Mucosa of descending colon (tissue), 3 donors: ENCODE measurements around the gene RIN3. TPM values are rescaled to one million over a fixed set of nuclear protein-coding genes. Genes with fewer than 3 reads are reported as not detected.
A peak's percentile ranks its signal among the peaks of the same experiment; 100 is the strongest.

Source experiments
- ATAC-seq: fragments of 200-7000 bp; cut with Tn5 transposase; one replicate; pipeline ENCODE4 v1.9.1; 2020; ENCODE audit warnings: mild to moderate bottlenecking, moderate library complexity
- DNase-seq, 3 donors: peaks; one replicate each; pipeline ENCODE4 v3.0.0-alpha.2; 2020
- H3K36me3 ChIP-seq: fragments of 200-600 bp; one replicate; pipeline ENCODE4 v1.8.0; 2021; ENCODE audit warnings: low read depth, mild to moderate bottlenecking
- H3K4me1 ChIP-seq: fragments of 200-600 bp; one replicate; pipeline ENCODE4 v1.8.0; 2021; ENCODE audit warnings: low read depth, mild to moderate bottlenecking
- H3K4me3 ChIP-seq: fragments of 200-600 bp; one replicate; pipeline ENCODE4 v1.8.0; 2021; ENCODE audit warnings: mild to moderate bottlenecking
- H3K9me3 ChIP-seq: fragments of 200-600 bp; one replicate; pipeline ENCODE4 v1.8.0; 2021; ENCODE audit warnings: mild to moderate bottlenecking
- intact Hi-C, 2 donors: fragments of 100-400 bp; cut with DNase I in 1 of 2; cut with micrococcal nuclease in 1 of 2; formaldehyde crosslinking; loops; one replicate each; pipeline versions ENCODE4 v1.11.0 to v1.11.1; 2022; cut with DNase I, micrococcal nuclease
- total RNA-seq, 3 donors: library from RNA; stranded (reverse); fragmentation: NEBNext Ultra II Directional in 2 of 3; extraction: Animal tissue kit (Norgen Biotek cat#: 25700) in 2 of 3; gene quantifications; one replicate each; pipeline versions ENCODE4 v1.2.1 to v1.2.4, GENCODE V29; 2021 to 2023
- TF ChIP-seq, protein P1 (sequence below): fragments of 200-600 bp; IDR thresholded peaks from one replicate; pipeline ENCODE4 v1.8.0; 2022; ENCODE audit warnings: antibody characterized with exemption, mild to moderate bottlenecking
- donor health status: DM: no; HTN: no; CAD: no; lungs with moderate emphysema.
- donor health status: DM: no; HTN: no; CAD: no.
- donor health status: DM: no; HTN: yes; CAD: no.

The RIN3 gene
- total RNA-seq, 3 donors from 2014 or later: 26.2 to 51.0 (median 32.9) TPM

DNA sequence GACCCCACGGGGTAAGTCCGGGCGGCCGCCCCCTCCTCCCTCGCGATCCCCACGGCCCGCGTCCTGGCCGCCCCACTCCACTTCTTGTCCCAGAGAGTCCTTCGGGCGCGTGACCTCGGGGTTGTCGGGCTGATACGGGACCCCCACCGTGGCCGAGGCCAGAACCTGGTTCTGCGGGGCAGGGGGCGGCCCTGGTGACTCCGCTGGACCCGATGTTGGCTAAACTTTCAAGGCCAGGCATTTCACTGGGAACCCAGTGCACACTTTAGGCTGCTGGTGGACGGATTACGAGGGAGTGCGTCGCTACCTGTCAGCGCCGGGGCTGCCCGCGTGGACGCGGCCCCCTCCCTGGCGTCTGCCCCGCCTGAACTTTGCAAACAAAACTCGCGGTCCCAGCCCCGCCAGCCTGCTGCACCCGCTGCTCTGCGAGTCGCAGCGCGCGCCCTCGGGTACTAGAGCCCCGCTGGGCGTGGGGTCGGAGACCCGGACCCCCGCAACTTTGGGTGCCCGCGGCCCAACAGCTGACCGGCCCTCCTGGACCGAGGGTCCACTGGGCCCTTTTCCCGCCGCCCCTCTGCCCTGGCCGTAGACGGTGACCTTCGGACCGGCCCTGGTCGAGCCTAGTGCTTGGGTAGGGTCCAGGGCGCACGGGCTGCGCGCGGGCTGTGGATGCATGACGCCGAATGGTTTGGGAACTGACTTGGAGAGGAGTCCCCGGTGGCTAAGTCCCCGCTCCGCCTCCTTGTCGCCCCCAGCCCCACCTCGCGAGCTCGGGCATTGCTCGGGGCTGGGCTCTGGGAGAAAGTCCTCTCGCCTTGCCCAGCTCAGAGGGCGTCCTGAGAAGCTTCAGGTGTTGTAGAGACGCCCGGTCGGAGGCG lies 624 bp downstream of the RIN3 start:
- ATAC-seq (peak; percentile 69), DNase-seq (peak; percentile 58 to 76 (median 70))
- Histone ChIP-seq H3K4me1 (peaks cover 5% of the 10 kb centered on the region), H3K36me3 (no peaks in the 10 kb centered on the region), H3K4me3 (peak overlapping the region; percentile 54), H3K9me3 (no peaks in the 10 kb centered on the region)
- TF ChIP-seq, protein P1, sequence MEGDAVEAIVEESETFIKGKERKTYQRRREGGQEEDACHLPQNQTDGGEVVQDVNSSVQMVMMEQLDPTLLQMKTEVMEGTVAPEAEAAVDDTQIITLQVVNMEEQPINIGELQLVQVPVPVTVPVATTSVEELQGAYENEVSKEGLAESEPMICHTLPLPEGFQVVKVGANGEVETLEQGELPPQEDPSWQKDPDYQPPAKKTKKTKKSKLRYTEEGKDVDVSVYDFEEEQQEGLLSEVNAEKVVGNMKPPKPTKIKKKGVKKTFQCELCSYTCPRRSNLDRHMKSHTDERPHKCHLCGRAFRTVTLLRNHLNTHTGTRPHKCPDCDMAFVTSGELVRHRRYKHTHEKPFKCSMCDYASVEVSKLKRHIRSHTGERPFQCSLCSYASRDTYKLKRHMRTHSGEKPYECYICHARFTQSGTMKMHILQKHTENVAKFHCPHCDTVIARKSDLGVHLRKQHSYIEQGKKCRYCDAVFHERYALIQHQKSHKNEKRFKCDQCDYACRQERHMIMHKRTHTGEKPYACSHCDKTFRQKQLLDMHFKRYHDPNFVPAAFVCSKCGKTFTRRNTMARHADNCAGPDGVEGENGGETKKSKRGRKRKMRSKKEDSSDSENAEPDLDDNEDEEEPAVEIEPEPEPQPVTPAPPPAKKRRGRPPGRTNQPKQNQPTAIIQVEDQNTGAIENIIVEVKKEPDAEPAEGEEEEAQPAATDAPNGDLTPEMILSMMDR: no peak
- intact Hi-C loops: no loop called here

- Histone ChIP-seq H3K36me3 (no peaks in the 10 kb centered on the region), H3K4me3 (no peak overlapping the region), H3K9me3 (no peaks in the 10 kb centered on the region), H3K4me1 (peaks cover 5% of the 10 kb centered on the region)
- DNase-seq (peak in 1 of 3 donors; percentile 31), ATAC-seq (peak; percentile 2)
- intact Hi-C loops: no loop called here
- TF ChIP-seq, protein P1: no peak
These were observed 1.4 kb downstream of the RIN3 start for GRCh38 chr14:92514844-92515514.

- H3K36me3 ChIP-seq: no peaks in the 10 kb centered on the region
- intact Hi-C loops: no loop called here
- DNase-seq (peak in 2 of 3 donors; percentile 20 to 38), ATAC-seq (no peak)
- H3K4me3 ChIP-seq: no peak overlapping the region
- no peaks in the 10 kb centered on the region for H3K9me3 ChIP-seq
- TF ChIP-seq, protein P1: no peak
- peaks cover 5% of the 10 kb centered on the region for H3K4me1 ChIP-seq
These were observed 2.2 kb downstream of the RIN3 start for GRCh38 chr14:92515546-92516343.

DNA sequence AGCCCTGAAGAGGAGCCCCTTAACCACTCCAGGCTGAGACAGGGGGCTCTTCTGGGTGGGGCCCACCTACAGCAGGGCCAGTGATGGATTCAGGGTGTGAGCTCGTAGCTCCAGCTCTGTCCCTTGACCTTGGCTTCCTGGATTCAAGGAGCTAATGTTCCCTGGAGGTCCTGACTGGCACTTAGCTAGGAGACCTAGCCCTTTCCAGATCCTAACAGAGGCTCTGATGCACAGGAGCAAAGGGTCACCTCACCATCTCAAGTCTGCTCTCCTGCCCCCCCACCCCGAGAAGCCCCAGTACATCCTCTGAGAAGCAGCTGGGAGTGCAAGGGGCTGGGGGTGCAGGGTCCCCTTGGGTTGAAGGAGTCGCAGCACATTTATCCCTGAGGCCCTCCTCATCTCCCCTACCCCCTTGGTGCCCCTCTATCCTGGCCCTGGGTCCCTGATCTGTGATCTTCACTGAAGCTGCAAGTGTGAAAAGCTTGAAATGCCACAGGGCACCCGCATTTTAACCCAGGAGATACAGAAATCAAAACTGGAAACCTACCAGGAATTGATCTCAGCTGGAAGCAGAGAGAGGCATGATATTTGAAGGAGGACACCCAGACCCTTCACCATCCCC lies 2.9 kb downstream of the RIN3 start:
- Histone ChIP-seq H3K4me1 (no peaks in the 10 kb centered on the region), H3K36me3 (no peaks in the 10 kb centered on the region), H3K9me3 (no peaks in the 10 kb centered on the region), H3K4me3 (no peak overlapping the region)
- ATAC-seq (no peak), DNase-seq (peak in 2 of 3 donors; percentile 23 to 40)
- TF ChIP-seq, protein P1: no peak
- intact Hi-C loops: no loop called here

DNA sequence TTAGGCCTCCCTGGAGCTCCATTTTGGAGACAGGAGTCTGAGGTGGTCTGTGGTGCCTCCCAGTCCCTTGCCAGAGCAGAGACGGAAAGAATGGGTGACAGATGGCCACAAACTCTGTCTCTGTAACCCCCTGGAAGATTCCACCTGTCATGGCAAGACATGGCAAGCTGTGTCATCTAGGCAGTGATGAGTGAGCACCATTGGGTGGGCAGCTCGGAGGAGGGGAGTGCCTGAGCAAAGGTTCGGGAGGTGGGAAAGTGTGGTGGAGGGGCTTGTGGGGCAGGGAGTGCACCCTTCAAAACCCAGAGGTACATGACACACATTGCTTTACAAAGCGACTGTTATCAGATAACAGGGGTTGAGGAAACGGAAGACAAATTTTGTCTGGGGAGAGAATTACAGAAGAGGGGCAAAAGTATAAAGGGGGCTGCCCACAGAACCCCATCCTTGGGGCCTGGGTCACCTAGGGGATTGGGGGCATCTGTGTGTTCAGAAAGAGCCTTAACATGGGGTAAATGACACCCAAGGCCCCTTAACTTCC lies 3.5 kb downstream of the RIN3 start:
- Histone ChIP-seq H3K4me3 (no peak overlapping the region), H3K36me3 (no peaks in the 10 kb centered on the region), H3K4me1 (no peaks in the 10 kb centered on the region), H3K9me3 (no peaks in the 10 kb centered on the region)
- TF ChIP-seq, protein P1: no peak
- intact Hi-C loops: no loop called here
- DNase-seq (peak in 1 of 3 donors; percentile 19), ATAC-seq (no peak)
